HL-60/S4 treated with phorbol 12-myristate 13-acetate at 8.2 ng/mL for 4 days and 3 days (cell line): ENCODE data around the gene C1RL.
"Not testable (repeated sequence)": the region's sequence is repeated elsewhere in the genome, so short reads cannot be mapped to it uniquely, and the experiment has no call there.

Experiments used
- in situ Hi-C: fragments of 300-500 bp; cut with MboI; formaldehyde crosslinking; loops from 2 replicates; pipeline ENCODE4 v1.15.0; 2022; ENCODE audit warnings: low sequenced_read_pairs

Gene C1RL

DNA sequence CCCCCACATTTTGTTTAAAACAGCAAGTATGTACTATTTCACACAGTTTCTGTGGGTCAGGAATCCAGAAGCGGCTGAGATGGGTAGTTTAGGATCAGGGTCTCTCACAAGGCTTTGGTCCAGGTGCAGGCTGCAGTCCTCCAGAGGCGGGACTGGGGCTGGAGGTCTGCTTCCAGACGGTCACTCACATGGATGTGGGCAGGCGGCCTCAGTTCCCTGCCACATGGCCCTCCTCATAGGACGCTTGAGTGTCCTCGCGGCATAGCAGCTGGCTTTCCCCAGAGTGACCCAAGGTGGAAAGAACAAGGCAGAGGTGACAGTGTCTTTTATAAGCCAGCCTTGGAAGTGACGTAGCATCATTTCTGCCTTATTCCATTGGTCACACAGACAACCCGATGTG is 7.9 kb upstream of the C1RL start:
- in situ Hi-C loops, result no loop called here

DNA sequence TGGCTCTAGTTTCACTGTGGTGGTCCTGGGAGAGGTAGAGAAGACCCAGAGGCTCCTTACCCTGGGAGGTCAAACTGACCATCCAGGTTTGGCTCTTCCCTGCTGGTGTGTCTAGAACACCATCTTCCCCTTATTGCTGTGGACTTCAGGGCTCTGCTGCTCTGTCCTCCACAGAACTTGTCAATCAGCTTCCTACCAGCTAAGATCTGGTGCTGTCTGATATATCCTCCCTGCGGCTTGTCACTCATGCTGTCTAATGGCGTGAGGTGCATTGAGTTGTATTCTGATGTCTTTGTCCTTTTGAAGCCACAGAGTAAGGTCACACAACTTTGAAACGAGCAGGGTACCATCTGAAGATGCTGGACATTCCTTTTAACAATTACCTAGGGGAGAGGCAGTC is 7.2 kb upstream of the C1RL start:
- in situ Hi-C loops, result no loop called here

DNA sequence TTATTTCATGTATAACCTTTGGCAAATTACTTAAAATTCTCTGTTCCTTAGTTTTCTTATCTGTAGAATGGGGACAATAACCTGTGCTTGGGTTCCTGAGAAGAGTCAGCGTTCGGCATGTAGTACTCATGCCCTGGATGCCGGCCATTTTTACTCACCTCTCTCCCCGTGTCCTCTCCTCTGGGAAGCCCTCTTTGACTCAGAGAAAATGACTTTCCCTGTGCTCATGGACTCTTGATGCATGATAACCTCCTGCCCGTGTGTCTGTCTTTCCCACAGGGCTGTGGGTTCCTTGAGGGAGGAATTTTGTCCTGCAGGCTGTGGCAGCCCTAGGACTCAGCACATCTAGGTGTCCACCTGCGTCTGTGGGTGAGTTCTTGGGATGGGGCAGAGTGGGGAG is 5.8 kb upstream of the C1RL start:
- in situ Hi-C loops, result no loop called here

DNA sequence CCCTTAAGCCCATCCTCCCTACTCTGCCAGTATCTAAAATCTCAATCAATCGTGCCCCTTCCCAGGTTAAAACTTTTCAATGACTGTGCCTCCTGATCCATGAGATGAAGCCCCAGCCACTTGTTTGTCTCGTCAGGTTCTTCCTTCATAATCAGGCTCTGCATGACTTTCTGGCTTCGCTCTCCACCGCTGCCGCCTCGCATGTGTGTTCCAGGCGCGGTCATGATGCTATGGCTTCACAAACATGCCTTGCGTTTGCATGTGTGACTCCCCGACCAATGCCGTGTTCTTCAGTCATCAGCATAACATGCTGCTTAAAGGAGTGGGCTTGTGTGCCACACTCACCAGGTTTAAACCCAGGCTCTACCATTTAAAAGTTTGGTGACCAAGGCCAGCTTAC is 5.0 kb upstream of the C1RL start:
- in situ Hi-C loops, result no loop called here

DNA sequence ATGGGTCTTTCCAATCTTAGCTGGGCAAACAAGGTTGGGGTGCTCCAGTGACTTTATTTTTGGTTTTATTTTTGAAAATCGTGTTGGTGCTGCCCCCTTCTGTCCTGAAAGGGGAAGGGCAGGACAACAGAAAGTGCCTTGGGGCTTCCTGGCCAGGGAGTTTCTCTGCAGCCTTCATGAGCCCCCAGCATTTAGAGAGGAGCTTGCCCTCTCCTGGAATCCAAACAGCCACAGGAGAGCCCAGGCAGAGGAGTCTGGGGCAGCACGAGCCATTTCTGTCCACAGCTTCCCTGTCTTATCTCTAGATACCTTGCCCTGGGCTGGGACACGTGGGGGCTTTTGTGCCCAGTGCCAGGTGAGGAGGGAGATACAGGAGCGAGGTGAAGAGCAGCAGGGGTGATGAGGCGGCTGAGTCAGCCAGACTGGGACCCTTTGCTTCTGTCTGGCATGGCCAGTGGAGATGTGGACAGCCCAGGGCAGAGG is 4.4 kb upstream of the C1RL start:
- in situ Hi-C loops, result no loop called here

DNA sequence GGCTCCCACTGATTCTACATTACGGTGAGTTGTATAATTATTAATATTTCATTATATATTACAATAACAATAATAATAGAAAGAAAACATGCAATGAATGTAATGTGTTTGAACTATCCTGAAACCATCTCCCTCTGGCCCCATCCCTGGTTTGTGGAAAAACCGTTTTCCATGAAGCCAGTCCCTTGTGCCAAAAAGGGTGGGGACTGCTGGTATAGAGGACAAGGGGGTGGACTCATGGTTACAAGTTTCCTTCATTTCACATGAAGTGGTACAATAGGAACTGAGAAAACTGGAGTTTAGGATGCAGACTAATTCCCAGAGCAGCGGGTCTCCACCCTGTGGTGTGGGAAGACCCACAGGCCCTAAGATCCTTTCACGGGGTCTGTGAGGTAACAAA is 3.0 kb upstream of the C1RL start:
- in situ Hi-C loops, result no loop called here

DNA sequence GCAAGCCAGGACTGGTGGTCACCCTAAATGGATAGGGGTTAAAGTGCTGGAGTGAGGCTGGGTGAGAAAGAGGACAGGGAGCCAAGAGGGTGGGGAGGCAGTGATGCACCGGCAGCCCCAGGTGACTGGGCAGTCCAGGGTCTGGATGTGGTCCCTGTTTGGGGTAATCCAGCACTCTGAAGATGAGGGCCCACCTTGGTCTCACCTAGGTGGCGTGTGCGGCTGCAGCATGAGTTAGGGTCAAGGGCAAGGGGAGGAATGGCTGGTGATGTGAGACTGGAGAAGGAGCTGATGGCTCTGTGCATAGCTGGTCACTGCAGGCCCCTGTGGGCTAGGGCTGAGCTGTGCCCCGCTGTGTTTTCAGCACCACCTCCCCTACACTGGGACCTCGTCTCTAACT is 1.6 kb upstream of the C1RL start:
- in situ Hi-C loops, result no loop called here

DNA sequence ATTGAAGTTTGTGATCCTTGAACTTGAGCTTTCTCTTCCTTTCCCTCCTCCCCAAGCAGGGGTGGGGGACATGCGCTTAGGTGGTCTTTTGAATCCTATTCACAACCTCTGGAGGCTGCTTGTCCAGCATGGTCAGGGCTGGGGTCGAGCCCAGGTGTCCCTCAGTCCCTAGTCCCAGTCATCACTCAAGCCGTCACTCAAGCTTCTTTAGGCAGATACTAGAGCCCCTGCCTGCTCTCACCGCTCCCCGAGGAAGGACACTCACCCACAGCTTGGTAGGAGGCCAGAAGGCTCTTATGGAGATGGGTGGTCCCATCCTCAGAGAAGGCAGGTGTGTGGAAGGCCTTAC is 532 bp upstream of the C1RL start:
- in situ Hi-C loops, result no loop called here

DNA sequence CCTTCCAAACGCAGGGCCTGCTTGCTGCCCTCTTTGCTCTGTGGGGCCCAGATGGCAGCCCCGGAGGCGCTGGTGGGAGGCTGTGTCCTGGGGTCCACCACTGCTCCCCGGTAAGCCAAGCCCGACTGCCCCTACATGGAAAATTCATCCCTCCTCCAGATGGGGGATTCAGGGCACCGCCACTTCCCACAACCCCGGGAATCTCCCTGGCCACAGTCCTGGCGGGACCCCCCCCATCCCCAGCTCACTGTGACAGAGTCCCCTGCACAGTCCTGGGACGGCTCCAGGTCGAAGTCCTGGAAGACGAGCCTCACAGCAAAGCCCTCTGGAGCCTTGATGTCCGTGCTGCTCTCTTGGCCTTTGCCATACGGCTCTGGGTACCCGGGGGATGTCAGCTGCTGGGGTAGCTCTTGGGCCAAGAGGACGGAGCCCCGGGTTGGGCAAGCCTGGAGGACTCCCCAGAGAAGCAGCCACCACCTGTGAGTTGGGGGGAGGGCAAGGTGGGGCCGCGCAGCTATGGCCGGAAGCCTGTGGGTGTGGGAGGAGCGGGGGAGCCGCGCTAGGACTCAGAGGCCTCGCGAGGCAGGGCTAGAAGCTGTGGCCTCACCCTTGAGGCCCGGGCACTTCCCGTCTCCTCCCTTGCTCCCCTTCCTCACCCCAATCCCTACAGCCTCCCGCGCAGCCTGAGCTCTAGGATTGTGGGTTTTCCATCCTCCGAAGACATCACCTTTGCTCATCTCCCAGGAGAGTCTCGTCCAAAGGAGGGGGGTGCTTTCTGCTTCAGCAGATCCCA is 815 bp downstream of the C1RL start:
- in situ Hi-C loops, result no loop called here

DNA sequence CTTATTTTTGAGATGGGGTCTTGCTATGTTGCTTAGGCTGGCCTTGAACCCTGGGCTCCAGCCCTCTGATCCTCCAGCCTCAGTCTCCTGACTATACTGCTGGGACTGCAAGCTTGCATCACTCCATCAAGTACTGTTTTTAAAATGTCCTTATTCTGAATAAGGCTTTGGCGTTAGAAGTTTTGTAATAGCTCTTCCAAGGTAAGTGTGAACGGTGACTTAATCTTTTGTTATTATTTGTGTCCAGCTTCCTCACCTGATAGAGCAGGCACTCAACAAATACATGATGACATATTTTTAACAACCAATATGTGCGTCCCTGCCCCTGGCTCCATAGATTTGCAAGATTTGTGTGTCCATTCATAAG is 1.4 kb downstream of the C1RL start:
- in situ Hi-C loops, result no loop called here

DNA sequence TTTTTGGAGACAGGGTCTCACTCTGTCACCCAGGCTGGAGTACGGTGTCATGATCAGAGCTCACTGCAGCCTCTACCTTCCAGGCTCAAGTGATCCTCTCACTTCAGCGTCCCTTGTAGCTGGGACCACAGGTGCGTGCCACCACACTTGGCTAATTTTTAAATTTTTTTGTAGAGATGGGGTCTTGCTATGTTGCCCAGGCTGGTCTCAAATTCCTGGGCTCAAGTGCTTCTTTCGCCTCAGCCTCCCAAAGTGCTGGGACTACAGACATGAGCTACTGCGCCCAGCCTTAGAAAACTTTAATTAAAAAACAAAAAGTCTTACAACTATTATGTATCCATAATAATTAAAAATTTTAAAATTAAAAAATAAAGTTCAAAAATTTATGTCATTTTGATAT is 1.8 kb downstream of the C1RL start:
- in situ Hi-C loops, result not testable (repeated sequence)

DNA sequence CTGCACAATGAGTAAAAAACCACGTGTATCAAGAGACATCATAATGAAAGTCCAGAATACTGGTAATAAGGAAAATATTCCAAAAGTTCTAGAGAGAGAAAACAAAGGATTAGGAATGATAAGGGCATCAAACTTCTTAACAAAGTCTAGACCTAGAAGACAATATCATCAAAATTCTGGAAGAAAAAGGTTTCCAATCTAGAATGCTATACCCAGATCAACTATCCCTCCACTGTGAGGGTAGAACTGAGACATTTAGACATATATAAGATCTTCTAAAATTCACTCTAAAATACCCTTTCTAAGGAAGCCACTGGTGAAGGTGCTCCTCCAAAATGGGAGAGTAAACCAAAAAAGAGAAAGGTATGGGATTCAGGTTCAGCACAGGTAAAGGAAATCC is 2.9 kb downstream of the C1RL start:
- in situ Hi-C loops, result no loop called here

DNA sequence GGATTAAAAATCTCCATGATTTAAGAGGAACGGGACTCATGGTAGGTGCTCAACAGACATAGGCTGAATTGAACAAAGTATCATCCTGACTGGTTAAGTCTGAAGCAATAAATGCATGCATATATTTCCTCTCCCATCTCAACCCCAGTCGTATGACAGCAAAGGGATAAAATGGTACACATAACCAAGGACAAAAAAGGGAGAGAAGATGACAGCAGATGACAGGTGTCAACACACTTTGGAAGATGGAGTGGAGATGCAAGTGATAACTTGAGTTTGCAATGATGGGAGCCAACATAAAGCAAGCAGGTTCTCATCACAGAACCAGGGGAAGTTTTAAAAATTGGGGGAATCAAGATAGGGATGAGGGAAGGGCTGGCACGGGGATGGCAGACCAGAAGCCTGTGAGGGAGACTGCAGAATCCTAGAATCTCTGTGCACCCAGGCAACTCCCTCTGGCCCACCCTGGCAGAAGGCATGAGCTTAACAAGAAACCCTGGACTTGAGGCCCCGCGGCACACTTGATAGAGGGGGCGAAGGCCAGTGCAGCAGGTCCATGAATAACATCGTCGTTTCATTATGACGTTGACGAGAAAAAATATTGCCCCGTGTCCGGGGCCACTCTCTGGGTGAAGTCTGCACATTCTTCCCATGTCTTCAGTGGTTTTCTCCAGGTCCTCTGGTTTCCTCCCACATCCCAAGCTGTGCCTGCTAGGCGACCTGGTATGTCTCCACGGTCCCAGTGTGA is 5.0 kb downstream of the C1RL start:
- in situ Hi-C loops, result no loop called here

DNA sequence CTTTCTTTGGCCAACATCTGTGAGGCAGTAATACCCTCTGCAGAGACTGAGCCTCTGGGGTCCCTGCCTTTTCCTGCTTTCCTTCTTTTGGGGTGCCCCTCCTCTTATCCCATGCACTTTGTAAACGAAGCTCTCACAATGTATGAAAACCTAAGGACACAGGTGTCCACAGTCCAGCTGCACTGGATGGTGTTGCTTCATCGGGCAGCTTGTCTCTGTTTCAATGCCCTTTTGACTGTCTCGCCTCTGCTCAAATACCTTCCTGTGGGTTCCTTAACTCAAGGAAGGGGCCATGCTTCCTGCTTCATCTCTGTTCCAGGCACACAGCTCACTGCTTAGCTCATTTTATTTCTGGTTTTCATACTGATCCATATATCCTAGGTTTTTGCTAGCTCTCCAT is 6.4 kb downstream of the C1RL start:
- in situ Hi-C loops, result no loop called here

DNA sequence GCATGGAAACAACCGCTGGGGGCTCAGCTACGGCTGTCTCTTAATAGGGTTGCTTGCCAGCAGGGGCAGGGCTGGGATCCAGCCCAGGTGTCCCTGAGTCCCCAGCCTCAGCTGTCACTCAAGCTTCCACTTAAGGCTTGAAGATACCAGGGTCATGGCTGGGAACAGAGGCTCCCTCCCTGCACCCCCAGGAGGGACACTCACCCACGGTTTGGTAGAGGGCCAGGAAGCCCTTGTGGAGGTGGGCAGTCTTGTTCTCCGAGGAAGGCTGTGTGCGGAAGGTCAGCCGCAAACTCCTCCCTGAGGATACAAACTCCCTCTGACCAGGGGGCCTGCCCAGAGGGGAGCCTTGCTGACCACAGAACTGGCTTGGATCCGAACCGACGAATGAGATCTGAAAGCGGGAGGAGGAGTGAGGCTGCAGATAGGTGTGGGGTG is 7.3 kb downstream of the C1RL start:
- in situ Hi-C loops, result no loop called here

DNA sequence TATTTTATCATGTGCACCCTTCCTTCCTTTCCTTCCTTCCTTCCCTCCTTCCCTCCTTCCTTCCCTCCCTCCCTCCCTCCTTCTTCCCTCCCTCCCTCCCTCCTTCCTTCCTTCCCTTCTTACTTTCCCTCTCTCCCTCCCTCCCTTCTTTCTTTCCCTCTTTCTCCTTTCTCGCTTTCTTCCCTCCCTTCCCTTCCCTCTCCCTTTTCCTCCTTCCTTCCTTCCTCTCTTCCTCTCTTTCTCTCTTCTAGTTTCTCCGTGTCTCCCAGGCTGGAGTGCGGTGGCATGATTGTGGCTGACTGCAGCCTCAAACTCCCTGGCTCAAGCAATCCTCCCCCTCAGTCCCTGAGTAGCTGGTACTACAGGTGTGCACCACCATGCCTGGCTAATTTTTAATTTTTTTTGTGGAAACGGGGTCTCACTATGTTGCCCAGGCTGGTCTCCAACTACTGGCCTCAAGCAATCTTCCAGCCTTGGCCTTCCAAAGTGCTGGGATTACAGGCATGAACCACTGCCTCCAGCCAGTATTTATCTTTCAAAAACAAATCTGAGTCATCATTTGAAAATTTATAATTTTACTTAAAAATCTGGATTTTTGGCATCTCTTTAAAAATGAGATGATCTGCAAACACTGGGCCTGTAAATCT is 7.8 kb downstream of the C1RL start:
- in situ Hi-C loops, result no loop called here

DNA sequence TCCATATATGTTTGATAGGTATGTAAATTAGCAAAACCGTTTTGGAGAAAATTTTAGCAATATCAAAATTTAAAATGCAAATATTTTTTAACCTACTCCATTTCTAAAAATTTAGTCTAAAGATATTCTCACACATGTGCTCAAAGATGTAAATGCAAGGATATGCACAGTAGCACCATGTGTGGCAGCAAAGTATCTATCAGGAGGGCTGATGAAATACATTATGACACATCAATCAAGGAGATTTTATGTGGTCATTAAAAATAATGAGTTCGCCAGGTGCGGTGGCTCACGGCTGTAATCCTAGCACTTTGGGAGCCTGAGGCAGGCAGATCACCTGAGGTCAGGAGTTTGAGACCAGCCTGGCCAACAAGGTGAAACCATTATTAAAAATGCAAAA is 8.8 kb downstream of the C1RL start:
- in situ Hi-C loops, result no loop called here

DNA sequence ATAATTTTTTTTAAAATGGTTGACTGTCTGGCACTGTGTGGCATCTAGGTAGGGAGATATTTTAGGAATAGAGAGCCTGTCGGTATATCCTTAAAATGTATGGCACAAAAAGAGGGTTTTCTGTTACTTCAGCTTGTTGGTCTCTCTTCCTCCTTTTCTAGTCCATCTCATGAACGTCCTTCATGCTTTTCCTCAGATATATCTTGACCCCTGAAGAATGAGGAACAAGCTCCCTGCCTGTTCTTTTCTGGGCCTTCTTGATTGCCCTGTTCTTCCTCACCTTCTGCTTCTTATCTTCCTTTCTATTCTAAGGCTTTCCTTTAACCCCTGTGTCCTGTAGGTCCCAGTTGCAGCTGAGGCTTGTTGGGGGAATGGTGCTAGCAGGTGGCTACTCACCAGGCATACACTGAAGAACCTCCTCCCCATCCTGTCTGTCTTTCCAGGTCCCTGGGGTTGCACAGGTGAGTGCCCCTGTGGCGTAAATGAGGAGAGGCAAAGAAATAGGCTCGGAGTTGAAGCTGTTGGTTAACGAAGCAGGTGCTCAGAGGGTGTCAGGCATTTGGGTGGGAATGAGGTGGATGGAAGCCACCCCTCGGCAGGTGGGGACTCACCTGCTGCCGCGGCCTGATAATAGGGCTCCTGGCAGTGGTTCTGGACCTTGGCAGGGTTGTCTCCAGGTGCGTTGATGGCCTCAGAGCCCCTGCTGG is 9.6 kb downstream of the C1RL start:
- in situ Hi-C loops, result no loop called here

DNA sequence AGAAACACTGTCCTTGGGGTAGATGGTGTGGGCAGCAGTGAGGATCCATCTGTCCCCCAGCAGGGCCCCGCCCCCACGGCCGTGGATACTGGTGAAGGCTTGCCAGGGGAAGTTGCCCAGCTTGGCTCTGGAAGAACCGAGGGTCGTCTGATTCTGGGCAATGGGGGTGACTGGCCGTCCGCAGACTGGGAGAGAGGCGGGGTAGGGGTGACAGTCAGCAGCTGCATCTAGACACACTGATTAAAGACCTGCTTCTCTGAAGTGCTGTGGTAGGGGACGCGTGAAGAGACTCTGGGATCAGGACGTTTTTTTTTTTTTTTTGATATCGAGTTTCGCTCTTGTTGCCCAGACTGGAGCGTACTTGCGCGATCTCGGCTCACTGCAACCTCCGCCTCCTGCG is 12.0 kb downstream of the C1RL start:
- in situ Hi-C loops, result no loop called here

DNA sequence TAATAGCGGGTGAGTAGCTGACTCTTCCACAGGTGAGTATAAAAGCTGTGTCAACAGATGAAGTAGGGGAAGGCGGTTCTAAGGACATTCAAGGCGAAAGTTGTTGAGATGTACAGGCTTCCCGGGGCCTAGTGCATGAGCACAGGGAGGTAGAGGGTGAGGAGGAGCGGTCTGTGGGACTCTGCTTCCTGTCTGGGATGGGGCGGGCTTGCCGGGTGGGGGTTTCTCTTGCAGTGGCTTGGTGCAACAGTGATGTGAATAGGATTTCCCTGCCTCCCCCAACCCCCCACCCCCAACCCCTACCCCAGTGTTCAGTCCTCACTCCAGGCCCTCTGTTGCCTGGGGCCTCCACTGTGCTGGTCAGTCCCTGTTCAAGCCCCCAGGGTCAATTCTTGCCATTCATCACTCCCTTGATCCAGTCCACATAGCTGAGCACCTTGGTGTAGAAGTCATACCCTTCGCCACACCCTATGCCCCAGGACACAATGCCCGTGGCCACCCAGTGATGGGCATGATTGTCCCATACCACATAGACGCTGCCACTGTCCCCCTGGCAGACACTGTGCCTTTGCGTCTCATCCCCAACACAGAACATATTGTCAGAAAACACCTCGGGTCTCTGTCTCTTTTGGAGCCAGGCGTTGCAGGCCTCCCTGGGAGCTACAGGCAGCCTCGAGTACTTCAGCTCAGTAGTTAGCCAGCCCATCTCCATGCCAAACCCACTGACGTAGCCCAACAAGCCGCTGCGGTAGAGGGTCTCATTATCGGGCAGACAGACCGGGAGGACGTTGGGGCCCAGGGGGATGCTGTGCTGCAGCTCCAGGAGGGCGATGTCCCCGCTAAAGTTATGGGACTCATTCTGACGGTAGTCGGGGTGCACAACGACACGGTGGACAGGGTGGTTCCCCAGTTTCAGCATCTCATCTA is 12.7 kb downstream of the C1RL start:
- in situ Hi-C loops, result no loop called here
